IPS-15b (cell line): ENCODE measurements around the gene IMPDH1.

Source experiments
- H3K27me3 ChIP-seq: one replicate; pipeline ENCODE4 v1.6.1; 2013; ENCODE audit warnings: low read length; ENCODE audit not compliant: control insufficient read depth, insufficient read depth
- H3K36me3 ChIP-seq: one replicate; pipeline ENCODE4 v1.6.1; 2013; ENCODE audit warnings: low read length; ENCODE audit not compliant: control insufficient read depth, insufficient read depth
- H3K4me1 ChIP-seq: one replicate; pipeline ENCODE4 v1.6.1; 2013; ENCODE audit warnings: mild to moderate bottlenecking, low read length; ENCODE audit not compliant: control insufficient read depth, insufficient read depth
- H3K4me3 ChIP-seq: one replicate; pipeline ENCODE4 v1.5.1; 2013; ENCODE audit warnings: low read depth, low read length
- H3K9ac ChIP-seq: one replicate; pipeline ENCODE4 v1.6.1; 2013; ENCODE audit warnings: low read depth, mild to moderate bottlenecking, low read length
- H3K9me3 ChIP-seq: one replicate; pipeline ENCODE4 v1.6.1; 2013; ENCODE audit warnings: mild to moderate bottlenecking, low read length; ENCODE audit not compliant: control insufficient read depth, insufficient read depth

Gene IMPDH1

GRCh38 chr7:128361411-128362379 lies 48.1 kb downstream of the IMPDH1 start, which contains the start of gene PRRT4:
Gene PRRT4 (minus strand): TSS chr7:128361690.
- Histone ChIP-seq H3K27me3 (peaks cover 94% of the 10 kb centered on the region), H3K36me3 (no peaks in the 10 kb centered on the region), H3K9me3 (no peaks in the 10 kb centered on the region), H3K4me1 (no peaks in the 10 kb centered on the region), H3K9ac (no peak within 1 kb of the TSS), H3K4me3 (peak within 1 kb of the TSS; percentile 65)

DNA sequence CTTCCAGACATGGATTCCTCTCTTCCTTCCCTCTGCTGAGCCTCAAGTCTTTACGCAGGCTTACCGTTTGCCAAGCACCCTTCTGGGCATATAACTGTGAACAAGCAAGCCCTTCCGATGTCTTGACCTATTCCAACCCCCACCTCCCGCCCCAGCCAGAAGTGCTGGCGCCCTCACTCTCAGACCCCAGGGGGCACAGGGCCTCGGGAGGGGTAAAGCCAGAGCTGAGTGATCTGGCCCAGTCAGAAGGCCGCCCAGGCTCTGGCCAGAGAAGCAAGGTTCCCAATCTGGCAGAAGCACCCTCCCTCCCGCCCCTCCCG lies 49.5 kb downstream of the IMPDH1 start:
- Histone ChIP-seq H3K4me1 (no peaks in the 10 kb centered on the region), H3K27me3 (peaks cover 86% of the 10 kb centered on the region), H3K9me3 (no peaks in the 10 kb centered on the region), H3K4me3 (peak overlapping the region; percentile 65), H3K36me3 (no peaks in the 10 kb centered on the region), H3K9ac (no peak overlapping the region)

GRCh38 chr7:128359939-128360338 lies 49.8 kb downstream of the IMPDH1 start:
- Histone ChIP-seq H3K9me3 (no peaks in the 10 kb centered on the region), H3K4me1 (no peaks in the 10 kb centered on the region), H3K36me3 (no peaks in the 10 kb centered on the region), H3K4me3 (peak overlapping the region; percentile 65), H3K9ac (no peak overlapping the region), H3K27me3 (peaks cover 83% of the 10 kb centered on the region)

GRCh38 chr7:128359336-128359735 lies 50.4 kb downstream of the IMPDH1 start:
- Histone ChIP-seq H3K4me3 (no peak overlapping the region), H3K9me3 (no peaks in the 10 kb centered on the region), H3K36me3 (no peaks in the 10 kb centered on the region), H3K4me1 (no peaks in the 10 kb centered on the region), H3K27me3 (peaks cover 82% of the 10 kb centered on the region), H3K9ac (no peak overlapping the region)

DNA sequence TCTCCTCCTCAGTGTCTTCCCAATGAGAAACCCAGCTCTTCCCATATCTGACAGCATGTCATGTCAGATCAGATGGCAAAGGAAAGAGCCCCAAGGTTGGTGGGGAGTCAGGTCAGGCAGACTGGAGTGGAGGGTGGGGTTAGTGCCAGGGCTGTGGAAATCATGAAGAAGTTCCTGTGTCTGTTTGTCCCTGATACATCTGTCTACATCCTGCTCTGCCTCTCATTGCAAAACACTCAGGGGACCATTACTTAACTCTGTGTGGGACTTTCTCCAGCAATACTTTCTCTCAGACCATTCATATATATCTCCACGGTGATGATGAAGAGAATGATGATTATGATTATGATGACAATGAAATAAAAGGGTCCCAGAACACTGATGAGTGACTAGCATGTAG lies 51.5 kb downstream of the IMPDH1 start:
- Histone ChIP-seq H3K4me1 (no peaks in the 10 kb centered on the region), H3K9ac (no peak overlapping the region), H3K27me3 (peaks cover 81% of the 10 kb centered on the region), H3K9me3 (no peaks in the 10 kb centered on the region), H3K4me3 (no peak overlapping the region), H3K36me3 (no peaks in the 10 kb centered on the region)

DNA sequence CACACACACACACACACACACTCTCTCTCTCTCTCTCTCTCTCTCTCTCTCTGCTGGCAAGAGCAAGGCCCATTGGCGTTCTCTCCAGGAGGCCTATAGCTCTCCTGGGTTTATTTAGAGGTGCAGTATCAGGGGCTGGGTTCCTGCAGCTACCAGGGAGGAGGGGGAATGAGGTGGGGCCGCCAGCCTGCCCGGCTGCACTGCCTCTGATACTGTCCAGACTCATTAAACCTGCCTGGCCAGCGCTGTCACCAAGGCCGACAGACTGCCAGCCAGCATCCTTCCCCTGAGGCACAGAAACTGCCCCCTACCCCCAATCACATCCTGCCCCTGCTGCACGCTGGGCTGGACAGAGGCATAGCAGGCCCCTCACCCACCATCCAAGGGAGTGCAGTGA lies 52.6 kb downstream of the IMPDH1 start:
- Histone ChIP-seq H3K9ac (no peak overlapping the region), H3K4me1 (peaks cover 2% of the 10 kb centered on the region), H3K27me3 (peaks cover 81% of the 10 kb centered on the region)

GRCh38 chr7:128356546-128357216 lies 53.1 kb downstream of the IMPDH1 start:
- no peaks in the 10 kb centered on the region for H3K9me3 ChIP-seq
- no peak overlapping the region for H3K9ac ChIP-seq
- no peaks in the 10 kb centered on the region for H3K36me3 ChIP-seq
- H3K27me3 ChIP-seq, result peaks cover 77% of the 10 kb centered on the region
- no peak overlapping the region for H3K4me3 ChIP-seq
- peaks cover 2% of the 10 kb centered on the region for H3K4me1 ChIP-seq

More for the DNA sequence above, 52.6 kb downstream of the IMPDH1 start:
- Histone ChIP-seq H3K4me3 (no peak overlapping the region), H3K9me3 (no peaks in the 10 kb centered on the region), H3K36me3 (no peaks in the 10 kb centered on the region)

GRCh38 chr7:128353610-128354009 lies 56.2 kb downstream of the IMPDH1 start:
- H3K36me3 ChIP-seq, result no peaks in the 10 kb centered on the region
- peaks cover 2% of the 10 kb centered on the region for H3K4me1 ChIP-seq
- no peaks in the 10 kb centered on the region for H3K9me3 ChIP-seq
- no peak overlapping the region for H3K9ac ChIP-seq
- H3K27me3 ChIP-seq, result peaks cover 80% of the 10 kb centered on the region
- H3K4me3 ChIP-seq, result no peak overlapping the region

- Histone ChIP-seq H3K9ac (no peak overlapping the region), H3K9me3 (no peaks in the 10 kb centered on the region), H3K4me1 (peaks cover 2% of the 10 kb centered on the region), H3K36me3 (no peaks in the 10 kb centered on the region), H3K27me3 (peaks cover 80% of the 10 kb centered on the region), H3K4me3 (no peak overlapping the region)
Observed at GRCh38 chr7:128353189-128353588, 56.6 kb downstream of the IMPDH1 start.

DNA sequence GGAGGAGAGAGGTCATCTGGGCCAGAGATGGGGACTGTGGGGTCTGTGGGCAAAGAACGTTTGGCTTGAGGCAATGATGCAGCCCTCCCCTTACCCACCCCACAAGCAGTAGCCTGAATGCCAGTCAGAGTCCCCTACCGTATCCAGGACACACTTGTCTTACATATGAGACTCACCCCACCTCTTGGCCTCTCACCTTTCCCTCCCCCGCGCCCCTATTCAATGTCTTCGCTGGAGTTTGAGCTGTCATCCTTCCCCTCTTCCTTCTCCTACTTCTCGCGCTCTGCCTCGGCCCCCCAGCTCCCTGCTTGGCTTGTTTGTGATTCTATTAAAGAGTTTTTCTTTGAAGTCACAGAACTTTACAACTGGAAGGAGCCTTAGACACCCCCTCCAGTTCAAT lies 57.1 kb downstream of the IMPDH1 start:
- Histone ChIP-seq H3K36me3 (no peaks in the 10 kb centered on the region), H3K27me3 (peaks cover 80% of the 10 kb centered on the region), H3K9me3 (no peaks in the 10 kb centered on the region), H3K4me1 (peaks cover 2% of the 10 kb centered on the region), H3K9ac (no peak overlapping the region), H3K4me3 (peak overlapping the region; percentile 13)

DNA sequence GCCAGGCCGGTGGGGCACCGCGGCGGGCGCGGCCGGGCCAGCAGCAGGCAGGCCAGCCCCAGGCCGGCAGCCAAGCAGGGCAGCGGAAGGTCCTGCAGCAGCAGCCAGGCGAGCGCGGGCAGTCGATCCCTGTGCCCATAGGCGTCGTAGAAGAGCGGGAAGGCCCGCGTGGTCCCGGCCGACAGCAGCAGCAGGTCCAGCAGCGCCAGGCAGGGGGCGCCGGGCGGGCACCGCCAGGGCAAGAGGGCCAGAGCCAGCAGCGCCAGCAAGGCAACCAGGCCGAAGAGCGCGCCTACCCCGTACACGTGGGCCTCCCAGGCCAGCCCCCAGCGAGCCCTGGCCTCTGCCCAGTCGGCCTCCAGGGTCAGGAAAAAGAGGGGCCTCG lies 57.6 kb downstream of the IMPDH1 start:
- Histone ChIP-seq H3K9me3 (no peaks in the 10 kb centered on the region), H3K27me3 (peaks cover 78% of the 10 kb centered on the region), H3K36me3 (no peaks in the 10 kb centered on the region), H3K4me3 (peak overlapping the region; percentile 13), H3K9ac (no peak overlapping the region), H3K4me1 (peaks cover 2% of the 10 kb centered on the region)
